ENCODE results near the gene POLN.

GRCh38 chr4:2071912-2072867 lies 169.7 kb downstream of the POLN start:
- TF ChIP-seq CTCF (IDR thresholded peaks at IDR 0.05; ENCODE audit: low read depth, low read length) (no peak), MAX (IDR thresholded peaks at IDR 0.05; ENCODE audit: low read depth, low read length) (no peak), POLR2A (IDR thresholded peaks at IDR 0.05; ENCODE audit: extremely low read depth, insufficient read length) (no peak), MYC (IDR thresholded peaks at IDR 0.05; ENCODE audit: low read depth, low read length) (no peak)
